GM12878 (cell line): ENCODE results near the gene TMEM163. TPM values are rescaled to one million over a fixed set of nuclear protein-coding genes. Genes with fewer than 3 reads are reported as not detected.

Experiments used
- ATAC-seq: fragments of 200-7000 bp; cut with Tn5 transposase; 3 replicates; pipeline ENCODE4 v1.9.1; 2020; ENCODE audit warnings: mild to moderate bottlenecking, moderate library complexity
- BruUV-seq: library from RNA; stranded (reverse); fragments of 400-500 nt; replicated peaks from 2 replicates; lab custom pipeline; 2021; lab: Mats Ljungman, UMichigan
- CTCF ChIA-PET: fragments of 300-600 bp; sonication (Branson Sonifier 250); formaldehyde crosslinking; extraction: SDS; loops from one replicate; lab custom pipeline; 2021; ENCODE audit warnings: inconsistent platforms; lab: Yijun Ruan, JAX
- POLR2A ChIA-PET: fragments of 350-600 bp; formaldehyde crosslinking; extraction: SDS; loops from one replicate; lab custom pipeline; 2021; ENCODE audit warnings: inconsistent platforms; lab: Charles Lee
- RAD21 ChIA-PET: fragments of 300-600 bp; sonication (Branson Sonifier 250); formaldehyde crosslinking; loops from one replicate; lab custom pipeline; 2023; ENCODE audit warnings: antibody characterized with exemption; ENCODE audit not compliant: unreplicated experiment; lab: Charles Lee
- SMC1A ChIA-PET: fragments of 300-600 bp; sonication (Branson Sonifier 250); formaldehyde crosslinking; loops from one replicate; lab custom pipeline; 2023; ENCODE audit not compliant: unreplicated experiment, uncharacterized antibody; lab: Charles Lee
- DNase-seq: peaks from one replicate; pipeline ENCODE4 v3.0.0-alpha.2; 2011; ENCODE audit warnings: low read depth, low spot score
- FAIRE-seq: peaks from 3 replicates; lab custom pipeline; 2011; peaks lifted over from hg19 to GRCh38; lab: Jason Lieb, UNC
- H2AFZ ChIP-seq: 2 replicates; pipeline ENCODE4 v1.6.0; 2011; ENCODE audit warnings: low read depth, low read length, control low read depth; ENCODE audit not compliant: control insufficient read depth
- H3K27ac ChIP-seq: 2 replicates; pipeline ENCODE4 v1.5.1; 2011; ENCODE audit warnings: control low read depth; ENCODE audit not compliant: control insufficient read depth, insufficient read depth
- H3K27me3 ChIP-seq, 2 experiments: replicated peaks in 1 of 2; 2 replicates each; pipeline versions ENCODE4 v1.6.0 to v1.6.1; 2011; ENCODE audit warnings: low read length in 1 of 2; ENCODE audit not compliant: control insufficient read depth in 2 of 2, insufficient read depth in 2 of 2
- H3K36me3 ChIP-seq, 2 experiments: 2 replicates each; pipeline ENCODE4 v1.5.1; 2011; ENCODE audit warnings: low read length in 1 of 2; ENCODE audit not compliant: control insufficient read depth in 2 of 2, insufficient read depth in 2 of 2
- H3K4me1 ChIP-seq: 2 replicates; pipeline ENCODE4 v1.6.1; 2011; ENCODE audit warnings: mild to moderate bottlenecking, low read length, moderate library complexity, mixed read lengths; ENCODE audit not compliant: control insufficient read depth, insufficient read depth
- H3K4me2 ChIP-seq: 2 replicates; pipeline ENCODE4 v1.6.0; 2011; ENCODE audit warnings: control low read depth; ENCODE audit not compliant: control insufficient read depth, insufficient read depth
- H3K4me3 ChIP-seq: fragments of 200-600 bp; sonication (generic); 2 replicates; pipeline ENCODE4 v1.5.1; 2016
- H3K79me2 ChIP-seq: 2 replicates; pipeline ENCODE4 v1.6.0; 2011; ENCODE audit warnings: low read length; ENCODE audit not compliant: control insufficient read depth, insufficient read depth
- H3K9ac ChIP-seq: 2 replicates; pipeline ENCODE4 v1.8.0; 2011; ENCODE audit warnings: low read length, control low read depth, mixed read lengths; ENCODE audit not compliant: control insufficient read depth, insufficient read depth
- H3K9me3 ChIP-seq: replicated peaks from 3 replicates; pipeline ENCODE4 v1.5.1; 2011; ENCODE audit warnings: mild to moderate bottlenecking, low read length; ENCODE audit not compliant: control insufficient read depth, insufficient read depth
- H4K20me1 ChIP-seq: 2 replicates; pipeline ENCODE4 v1.6.0; 2011; ENCODE audit not compliant: control insufficient read depth, insufficient read depth
- E2F4 ChIP-seq: IDR thresholded peaks from 2 replicates; pipeline ENCODE4 v1.6.1; 2012; ENCODE audit warnings: low read depth, low read length, improper control_type of control experiment
- E4F1 ChIP-seq: fragments of 450-650 bp; IDR thresholded peaks from 2 replicates; pipeline ENCODE4 v1.6.1; 2018; ENCODE audit warnings: borderline replicate concordance, mild to moderate bottlenecking; ENCODE audit not compliant: partially characterized antibody
- FOXK2 ChIP-seq: fragments of 450-650 bp; IDR thresholded peaks from 2 replicates; pipeline ENCODE4 v1.6.1; 2017; ENCODE audit warnings: mild to moderate bottlenecking, moderate library complexity
- GATAD2B ChIP-seq: fragments of 450-650 bp; conservative IDR thresholded peaks from 2 replicates; pipeline ENCODE4 v1.6.1; 2017; ENCODE audit warnings: low read depth, mild to moderate bottlenecking, moderate library complexity
- KDM1A ChIP-seq: fragments of 200-600 bp; sonication (generic); IDR thresholded peaks from 2 replicates; pipeline ENCODE4 v1.6.1; 2016; ENCODE audit warnings: borderline replicate concordance
- SP1 ChIP-seq: IDR thresholded peaks from one replicate; pipeline ENCODE4 v1.6.1; 2011; ENCODE audit warnings: low read depth, low read length
- ZNF592 ChIP-seq: fragments of 450-650 bp; IDR thresholded peaks from 2 replicates; pipeline ENCODE4 v1.6.1; 2017; ENCODE audit warnings: mild to moderate bottlenecking, moderate library complexity
- WGBS: methylation state at CpG from one replicate; pipeline ENCODE4 v1.1.6; 2016; ENCODE audit warnings: low lambda C conversion rate; ENCODE audit not compliant: insufficient replicate concordance, insufficient coverage; ENCODE audit errors: missing lambda C conversion rate; 5-methylcytosine and 5-hydroxymethylcytosine counted together
- in situ Hi-C: fragments of 300-500 bp; cut with MboI; formaldehyde crosslinking; loops from 9 replicates; pipeline ENCODE4 v1.14.3; 2018; ENCODE audit warnings: mixed read lengths
- intact Hi-C: fragments of 100-400 bp; cut with micrococcal nuclease; formaldehyde crosslinking; loops from one replicate; pipeline ENCODE4 v1.14.2; 2022; ENCODE audit not compliant: unreplicated experiment
- polyA plus RNA-seq, 11 experiments: library from polyadenylated mRNA; depleted of rRNA in 4 of 11; unstranded in 6 of 11; stranded (reverse) in 5 of 11; fragments of >200 nt; fragmentation: Nextera tagmentation in 4 of 11; fragmentation: Illumina TruSeq in 1 of 11; extraction: Ambion mirVana in 4 of 11; extraction: Trizol in 1 of 11; gene quantifications; 1 replicate in 1 of 11; 2 replicates in 10 of 11; pipeline versions ENCODE4 v1.2.1 to v1.2.3, GENCODE V29; 2011 to 2016; ENCODE audit warnings: inconsistent platforms in 2 of 11, missing spikeins in 2 of 11, low read depth in 1 of 11
- total RNA-seq, 4 experiments: library from RNA; depleted of rRNA in 3 of 4; stranded (reverse); fragments of >200 nt in 3 of 4; fragmentation: Illumina TruSeq in 1 of 4; extraction: Trizol in 1 of 4; gene quantifications; 2 replicates each; pipeline versions ENCODE4 v1.2.1 to v1.2.3, GENCODE V29; 2013 to 2021

TMEM163 gene
- total and polyA plus RNA-seq, 10 of the 15 experiments (the other 5 are each of a cell fraction or from before 2014, with no cell fraction given), result 0.05 to 0.11 (median 0.07) TPM; not detected in 4

GRCh38 chr2:134674687-134675086 is 44.1 kb downstream of the TMEM163 start:
- Histone ChIP-seq H4K20me1 (no peaks in the 10 kb centered on the region), H3K4me3 (no peak overlapping the region), H3K9ac (no peak overlapping the region), H3K79me2 (no peaks in the 10 kb centered on the region), H3K27me3 (no peaks in the 10 kb centered on the region), H3K4me1 (peaks cover 4% of the 10 kb centered on the region; the same call in 1 of the 2 replicates), H3K36me3 (no peaks in the 10 kb centered on the region), H3K4me2 (no peak overlapping the region), H2AFZ (no peak overlapping the region), H3K27ac (no peak overlapping the region), H3K9me3 (no peaks in the 10 kb centered on the region)
- DNase-seq, result no peak
- FAIRE-seq, result no peak
- POLR2A ChIA-PET, result no interaction called here
- intact Hi-C loops, result no loop called here
- no peak for ATAC-seq
- TF ChIP-seq FOXK2 (no peak), SP1 (no peak), ZNF592 (no peak), GATAD2B (no peak), E4F1 (no peak), KDM1A (no peak), E2F4 (no peak)
- SMC1A ChIA-PET, result no interaction called here
- in situ Hi-C loops, result no loop called here
- CTCF ChIA-PET, result no interaction called here
- WGBS, result 30% methylated on average over 4 of the region's 4 CpGs
- RAD21 ChIA-PET, result no interaction called here
- BruUV-seq, result no TSS peak
